Stimulated activated CD8-positive, alpha-beta memory T cell treated with anti-CD3 and anti-CD28 coated beads, Interleukin-4, amount 100 ng/mL, for 4 hours (primary cell): ENCODE data around the gene DCP1B.

Experiments used
- DNase-seq, 2 donors: peaks; one replicate each; pipeline ENCODE4 v3.0.0-alpha.2; 2020; ENCODE audit warnings: low read depth in 2 of 2, low spot score in 1 of 2

DCP1B gene

GRCh38 chr12:2017546-2018337, 13.5 kb upstream of the DCP1B start:
- no peak for DNase-seq

GRCh38 chr12:2016862-2017545, 12.7 kb upstream of the DCP1B start:
- no peak for DNase-seq

- DNase-seq = no peak
These were observed 10.0 kb upstream of the DCP1B start for GRCh38 chr12:2014231-2014630.

- DNase-seq = no peak
These were observed 9.4 kb upstream of the DCP1B start for GRCh38 chr12:2013527-2014223.

GRCh38 chr12:2013086-2013485, 8.8 kb upstream of the DCP1B start:
- no peak for DNase-seq

GRCh38 chr12:2011643-2012607, 7.7 kb upstream of the DCP1B start:
- no peak for DNase-seq

- no peak for DNase-seq
These were observed 5.4 kb upstream of the DCP1B start for GRCh38 chr12:2009623-2010022.

- DNase-seq = no peak
These were observed 4.4 kb upstream of the DCP1B start for GRCh38 chr12:2008677-2009076.

- no peak for DNase-seq
These were observed 563 bp downstream of the DCP1B start for GRCh38 chr12:2003676-2004112.

GRCh38 chr12:1995205-1995896, 8.9 kb downstream of the DCP1B start:
- no peak for DNase-seq

- no peak for DNase-seq
These were observed 9.7 kb downstream of the DCP1B start for GRCh38 chr12:1994429-1995143.

GRCh38 chr12:1993871-1994371, 10.3 kb downstream of the DCP1B start:
- DNase-seq = no peak

- no peak for DNase-seq
These were observed 10.9 kb downstream of the DCP1B start for GRCh38 chr12:1993341-1993740.

GRCh38 chr12:1992732-1993131, 11.5 kb downstream of the DCP1B start:
- no peak for DNase-seq

GRCh38 chr12:1989111-1989510, 15.1 kb downstream of the DCP1B start:
- no peak for DNase-seq

GRCh38 chr12:1984759-1985158, 19.5 kb downstream of the DCP1B start:
- no peak for DNase-seq

- DNase-seq = no peak
These were observed 24.0 kb downstream of the DCP1B start for GRCh38 chr12:1980282-1980681.

GRCh38 chr12:1978078-1978862, 26.0 kb downstream of the DCP1B start:
- DNase-seq = no peak

GRCh38 chr12:1977588-1977987, 26.7 kb downstream of the DCP1B start:
- DNase-seq = no peak
